Smooth muscle cell (in vitro differentiated cells): ENCODE results near the gene MPDU1. TPM values are rescaled to one million over a fixed set of nuclear protein-coding genes. Genes with fewer than 3 reads are reported as not detected.
A peak's percentile ranks its signal among the peaks of the same experiment; 100 is the strongest.

Experiments
- DNase-seq: peaks from one replicate; lab custom pipeline; 2025; ENCODE audit not compliant: unreplicated experiment; lab: John Stamatoyannopoulos, UW
- H2AFZ ChIP-seq: fragments of 200-600 bp; sonication (generic); 2 replicates; pipeline ENCODE4 v1.6.0; 2016; ENCODE audit warnings: antibody characterized with exemption, low read depth, mild to moderate bottlenecking
- H3F3A ChIP-seq: fragments of 200-600 bp; sonication (generic); 2 replicates; pipeline ENCODE4 v1.6.0; 2017; ENCODE audit warnings: antibody characterized with exemption, low read depth
- H3K27ac ChIP-seq: fragments of 200-600 bp; sonication (generic); 2 replicates; pipeline ENCODE4 v1.5.1; 2016; ENCODE audit warnings: low read depth, mild to moderate bottlenecking
- H3K27me3 ChIP-seq: fragments of 200-600 bp; sonication (generic); 2 replicates; pipeline ENCODE4 v1.6.1; 2016; ENCODE audit warnings: low read depth, mild to moderate bottlenecking
- H3K36me3 ChIP-seq: fragments of 200-600 bp; sonication (generic); 2 replicates; pipeline ENCODE4 v1.5.1; 2016; ENCODE audit warnings: low read depth
- H3K4me1 ChIP-seq: fragments of 200-600 bp; sonication (generic); 2 replicates; pipeline ENCODE4 v1.5.1; 2016; ENCODE audit warnings: low read depth
- H3K4me2 ChIP-seq: fragments of 200-600 bp; sonication (generic); 2 replicates; pipeline ENCODE4 v1.6.0; 2016; ENCODE audit warnings: mild to moderate bottlenecking
- H3K4me3 ChIP-seq: fragments of 200-600 bp; sonication (generic); 2 replicates; pipeline ENCODE4 v1.5.1; 2016; ENCODE audit warnings: mild to moderate bottlenecking
- H3K79me2 ChIP-seq: fragments of 200-600 bp; sonication (generic); 2 replicates; pipeline ENCODE4 v1.6.0; 2016; ENCODE audit warnings: low read depth, mild to moderate bottlenecking
- H3K9ac ChIP-seq: fragments of 200-600 bp; sonication (generic); 2 replicates; pipeline ENCODE4 v1.6.0; 2016; ENCODE audit warnings: low read depth
- H3K9me3 ChIP-seq: fragments of 200-600 bp; sonication (generic); replicated peaks from 2 replicates; pipeline ENCODE4 v1.5.1; 2016; ENCODE audit warnings: low read depth
- H4K20me1 ChIP-seq: fragments of 200-600 bp; sonication (generic); 2 replicates; pipeline ENCODE4 v1.6.0; 2016; ENCODE audit warnings: low read depth
- CTCF ChIP-seq: fragments of 200-600 bp; sonication (generic); IDR thresholded peaks from 2 replicates; pipeline ENCODE4 v1.5.1; 2017; ENCODE audit warnings: borderline replicate concordance, mild to moderate bottlenecking, antibody characterized with exemption; ENCODE audit not compliant: insufficient read depth, poor library complexity, severe bottlenecking
- WGBS: methylation state at CpG from one replicate; pipeline ENCODE4 v1.1.7; 2016; ENCODE audit warnings: low lambda C conversion rate; 5-methylcytosine and 5-hydroxymethylcytosine counted together
- polyA plus RNA-seq: library from polyadenylated mRNA; unstranded; fragments of >200 nt; fragmentation: Nextera tagmentation; extraction: Ambion mirVana; gene quantifications from 2 replicates; pipeline ENCODE4 v1.2.1, GENCODE V29; 2016
- total RNA-seq: library from RNA; depleted of rRNA; stranded (reverse); fragments of >200 nt; gene quantifications from 2 replicates; pipeline ENCODE4 v1.2.3, GENCODE V29; 2014

The MPDU1 gene
- total and polyA plus RNA-seq, 2 experiments from 2014 or later: 70.7 to 228 TPM

- H4K20me1 ChIP-seq: peaks cover 58% of the 10 kb centered on the region
These were observed 10.2 kb upstream of the MPDU1 start for GRCh38 chr17:7573324-7574080.

GRCh38 chr17:7574176-7574953, 9.3 kb upstream of the MPDU1 start:
- peaks cover 57% of the 10 kb centered on the region for H3K79me2 ChIP-seq
- peaks cover 65% of the 10 kb centered on the region for H4K20me1 ChIP-seq
- no peaks in the 10 kb centered on the region for H3K27me3 ChIP-seq
- peak overlapping the region; percentile 94 for H3K27ac ChIP-seq
- H3K9me3 ChIP-seq: no peaks in the 10 kb centered on the region
- 32% methylated on average over 15 of the region's 15 CpGs for WGBS
- peaks cover 60% of the 10 kb centered on the region for H3F3A ChIP-seq
- no peak for TF ChIP-seq CTCF
- H3K36me3 ChIP-seq: peaks cover 9% of the 10 kb centered on the region
- DNase-seq: no peak
- peak overlapping the region; percentile 98 for H3K9ac ChIP-seq
- peak overlapping the region; percentile 90 for H3K4me2 ChIP-seq
- peak overlapping the region; percentile 93 for H3K4me3 ChIP-seq
- H3K4me1 ChIP-seq: peaks cover 16% of the 10 kb centered on the region
- no peak overlapping the region for H2AFZ ChIP-seq

More at GRCh38 chr17:7573324-7574080, 10.2 kb upstream of the MPDU1 start:
- Histone ChIP-seq H3K4me2 (peak overlapping the region; percentile 90), H3K36me3 (peaks cover 9% of the 10 kb centered on the region), H3K4me3 (peak overlapping the region; percentile 93), H3K9me3 (no peaks in the 10 kb centered on the region), H2AFZ (no peak overlapping the region), H3K79me2 (peaks cover 60% of the 10 kb centered on the region), H3K9ac (peak overlapping the region; percentile 98), H3K27ac (peak overlapping the region; percentile 94), H3K27me3 (no peaks in the 10 kb centered on the region), H3K4me1 (peaks cover 16% of the 10 kb centered on the region), H3F3A (peaks cover 54% of the 10 kb centered on the region)
- 2% methylated on average over 35 of the region's 71 CpGs for WGBS
- TF ChIP-seq CTCF: no peak
- peak; percentile 77 for DNase-seq

DNA sequence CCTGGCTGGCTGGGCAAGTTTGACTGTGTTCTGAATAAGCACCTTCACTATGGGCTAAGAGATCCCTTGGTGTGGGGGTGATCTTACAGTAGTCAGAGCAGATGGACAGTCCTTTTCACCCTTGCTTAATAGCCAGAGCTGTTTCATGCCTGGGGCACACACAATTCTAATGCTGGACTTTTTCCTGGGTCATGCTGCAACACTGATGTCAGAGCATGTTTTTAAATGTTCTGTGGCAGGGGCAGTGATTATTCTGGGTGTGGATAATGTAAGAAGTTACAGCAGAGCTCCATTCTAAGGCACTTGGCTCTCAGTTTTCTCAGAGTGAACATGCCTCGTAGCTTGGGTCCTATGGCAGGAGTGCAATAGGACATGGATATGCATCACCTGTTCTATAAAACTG, 8.2 kb upstream of the MPDU1 start:
- Histone ChIP-seq H3K9me3 (no peaks in the 10 kb centered on the region), H3K27ac (peak overlapping the region; percentile 94), H3K9ac (no peak overlapping the region), H2AFZ (no peak overlapping the region), H3K27me3 (no peaks in the 10 kb centered on the region), H3K4me3 (peak overlapping the region; percentile 93), H3K36me3 (peaks cover 9% of the 10 kb centered on the region), H4K20me1 (peaks cover 65% of the 10 kb centered on the region), H3K79me2 (peaks cover 57% of the 10 kb centered on the region), H3F3A (peaks cover 67% of the 10 kb centered on the region), H3K4me2 (peak overlapping the region; percentile 90), H3K4me1 (peaks cover 16% of the 10 kb centered on the region)
- 84% methylated on average over 1 of the region's 1 CpG for WGBS
- no peak for TF ChIP-seq CTCF
- DNase-seq: no peak
